Right lobe of liver (tissue), 6 donors: ENCODE measurements around the gene CRAT. TPM values are rescaled to one million over a fixed set of nuclear protein-coding genes. Genes with fewer than 3 reads are reported as not detected.

Source experiments
- ATAC-seq, 4 donors: fragments of 200-7000 bp; cut with Tn5 transposase; one replicate each; pipeline ENCODE4 v1.9.1; 2020; ENCODE audit warnings: mild to moderate bottlenecking in 4 of 4, moderate library complexity in 4 of 4
- DNase-seq, 3 donors: peaks; one replicate each; pipeline ENCODE4 v3.0.0-alpha.2; 2020
- H3K27ac ChIP-seq, 3 donors: fragments of 200-600 bp; one replicate each; pipeline ENCODE4 v1.8.0; 2022
- H3K27me3 ChIP-seq, 2 donors: fragments of 200-600 bp; one replicate each; pipeline ENCODE4 v1.8.0; 2022
- H3K36me3 ChIP-seq, 4 donors: fragments of 200-600 bp; sonication (generic) in 1 of 4; one replicate each; pipeline versions ENCODE4 v1.5.1 to v1.8.0; 2017 to 2022; ENCODE audit warnings: control low read depth in 1 of 4
- H3K4me1 ChIP-seq, 4 donors: fragments of 200-600 bp; sonication (generic) in 1 of 4; one replicate each; pipeline versions ENCODE4 v1.5.1 to v1.8.0; 2017 to 2022; ENCODE audit warnings: control low read depth in 1 of 4
- H3K4me3 ChIP-seq, 3 donors: fragments of 200-600 bp; one replicate each; pipeline ENCODE4 v1.8.0; 2022
- H3K9me3 ChIP-seq, 4 donors: fragments of 200-600 bp; sonication (generic) in 1 of 4; one replicate each; pipeline versions ENCODE4 v1.5.1 to v1.8.0; 2017 to 2022; ENCODE audit warnings: control low read depth in 1 of 4
- CTCF ChIP-seq, 4 donors: fragments of 200-600 bp in 3 of 4; fragments of 450-650 bp in 1 of 4; IDR thresholded peaks; one replicate each; pipeline versions ENCODE4 v1.5.1 to v1.8.0; 2016 to 2022; ENCODE audit warnings: antibody characterized with exemption in 4 of 4, mild to moderate bottlenecking in 2 of 4
- POLR2A ChIP-seq: fragments of 450-650 bp; IDR thresholded peaks from one replicate; pipeline ENCODE4 v1.6.1; 2017; ENCODE audit warnings: antibody characterized with exemption, mild to moderate bottlenecking
- WGBS: methylation state at CpG from one replicate; pipeline ENCODE4 v1.1.6; 2018; ENCODE audit warnings: low coverage, low lambda C conversion rate; ENCODE audit not compliant: insufficient coverage; ENCODE audit errors: missing lambda C conversion rate; 5-methylcytosine and 5-hydroxymethylcytosine counted together
- intact Hi-C, 2 donors: fragments of 100-400 bp; cut with DNase I; formaldehyde crosslinking; loops; one replicate each; pipeline versions ENCODE4 v1.11.2 to v1.14.1; 2022
- total RNA-seq, 6 experiments: library from RNA; depleted of rRNA in 2 of 6; stranded (reverse); fragments of >200 nt in 2 of 6; fragmentation: NEBNext Ultra II Directional in 3 of 6; extraction: Animal tissue kit (Norgen Biotek cat#: 25700) in 3 of 6; gene quantifications; one replicate each; pipeline versions ENCODE4 v1.1.0 to v1.2.4, GENCODE V29; 2016 to 2023
- donor health status: DM: no; HTN: yes; CAD: no.
- donor health status: DM: no; HTN: no; CAD: no.
- donor health status: DM: no; HTN: no; CAD: no.
- donor health status: DM: no; HTN: yes; CAD: no.
- donor health status: DM: no; HTN: yes; CAD: no.

Gene CRAT
- total RNA-seq, 6 experiments from 2014 or later, result 86.1 to 146 (median 104) TPM

- intact Hi-C loops, result no loop called here
- DNase-seq, result no peak
- peak in 1 of 4 donors; percentile 12 for ATAC-seq
- Histone ChIP-seq H3K27me3 (no peaks in the 10 kb centered on the region), H3K36me3 (peaks cover 0 to 22% (median 11%) of the 10 kb centered on the region in 4 donors), H3K27ac (no peak overlapping the region), H3K4me3 (no peak overlapping the region), H3K4me1 (no peaks in the 10 kb centered on the region), H3K9me3 (no peaks in the 10 kb centered on the region)
- WGBS, result 100% methylated on average over 1 of the region's 13 CpGs
- no peak for TF ChIP-seq CTCF (IDR thresholded peaks at IDR 0.05)
- no peak for TF ChIP-seq POLR2A
These were observed 8.5 kb downstream of the CRAT start for GRCh38 chr9:129102095-129102525.

DNA sequence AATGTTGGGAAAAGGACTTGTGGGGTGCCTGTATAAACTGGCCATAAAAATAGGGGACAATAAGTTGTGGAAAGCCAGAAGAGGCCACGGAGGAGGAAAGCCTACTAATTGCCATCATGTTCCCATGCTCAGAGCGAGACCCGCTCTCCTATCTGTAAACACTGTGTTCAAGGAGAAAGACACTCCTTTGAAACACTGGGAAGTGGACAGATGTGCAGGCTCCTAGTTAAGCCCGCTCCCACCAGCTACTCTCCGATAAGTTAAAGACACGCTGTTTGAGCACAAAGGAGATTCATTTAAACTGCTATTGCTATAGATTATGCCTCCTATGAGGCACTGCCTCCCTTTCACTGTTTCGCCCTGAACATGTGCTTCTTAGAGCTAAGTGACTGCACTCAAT lies 9.3 kb downstream of the CRAT start:
- intact Hi-C loops, result no loop called here
- Histone ChIP-seq H3K4me3 (no peak overlapping the region), H3K9me3 (no peaks in the 10 kb centered on the region), H3K27me3 (no peaks in the 10 kb centered on the region), H3K4me1 (no peaks in the 10 kb centered on the region), H3K27ac (no peak overlapping the region), H3K36me3 (peaks cover 0 to 30% (median 15%) of the 10 kb centered on the region in 4 donors)
- TF ChIP-seq CTCF (IDR thresholded peaks at IDR 0.05) (no peak), POLR2A (no peak)
- DNase-seq (no peak), ATAC-seq (no peak)
- 86% methylated on average over 3 of the region's 7 CpGs for WGBS

GRCh38 chr9:129100383-129101169 lies 10.0 kb downstream of the CRAT start:
- no peaks in the 10 kb centered on the region for H3K27me3 ChIP-seq
- intact Hi-C loops, result no loop called here
- no peaks in the 10 kb centered on the region for H3K4me1 ChIP-seq
- ATAC-seq (no peak), DNase-seq (no peak)
- H3K27ac ChIP-seq, result no peak overlapping the region
- no peak overlapping the region for H3K4me3 ChIP-seq
- WGBS, result no CpG with 5 or more reads among the region's 28 CpGs
- H3K36me3 ChIP-seq, result peaks cover 0 to 37% (median 17%) of the 10 kb centered on the region in 4 donors
- H3K9me3 ChIP-seq, result no peaks in the 10 kb centered on the region
- TF ChIP-seq CTCF (IDR thresholded peaks at IDR 0.05) (no peak), POLR2A (no peak)

- DNase-seq (no peak), ATAC-seq (no peak)
- TF ChIP-seq CTCF (IDR thresholded peaks at IDR 0.05) (no peak), POLR2A (no peak)
- no CpG with 5 or more reads among the region's 11 CpGs for WGBS
- H3K27ac ChIP-seq, result no peak overlapping the region
- H3K27me3 ChIP-seq, result no peaks in the 10 kb centered on the region
- H3K4me1 ChIP-seq, result peaks cover 0 to 8% (median 0%) of the 10 kb centered on the region in 4 donors
- H3K36me3 ChIP-seq, result peaks cover 0 to 44% (median 20%) of the 10 kb centered on the region in 4 donors
- intact Hi-C loops, result no loop called here
- no peak overlapping the region for H3K4me3 ChIP-seq
- H3K9me3 ChIP-seq, result no peaks in the 10 kb centered on the region
These were observed 12.3 kb downstream of the CRAT start for GRCh38 chr9:129098328-129098727.
